Measurements from ENCODE around the gene ARSA. TPM values are rescaled to one million over a fixed set of nuclear protein-coding genes. Genes with fewer than 3 reads are reported as not detected.

ARSA gene
- total and polyA plus RNA-seq, 2 experiments from 2014 or later, result 8.1 to 8.2 TPM

GRCh38 chr22:50581031-50581949 lies 46.7 kb downstream of the ARSA start (continued):
- TF ChIP-seq ZNF462 (CRISPR knock-in tag; IDR thresholded peaks at IDR 0.05), result no peak
- TF ChIP-seq CTCF (conservative IDR thresholded peaks at IDR 0.05; ENCODE audit: low read depth in 2 of 2), result no peak
- TF ChIP-seq CREB1 (CRISPR knock-in tag; IDR thresholded peaks at IDR 0.05; ENCODE audit: low read depth), result no peak
- no peak for TF ChIP-seq EZH2 (IDR thresholded peaks at IDR 0.05; ENCODE audit: low read depth, unreplicated experiment)
- no peak for TF ChIP-seq ETS1 (IDR thresholded peaks at IDR 0.05)
- TF ChIP-seq POLR2AphosphoS5 (IDR thresholded peaks at IDR 0.05; ENCODE audit: low read depth), result no peak
- no peak for TF ChIP-seq NANOG (IDR thresholded peaks at IDR 0.05; ENCODE audit: borderline replicate concordance)

All from GM23338 (cell line).